NOMO-1 (cell line): Measurements from ENCODE around the gene PCSK6.

Experiments used
- DNase-seq, 2 experiments: peaks; one replicate each; lab custom pipeline; 2025; ENCODE audit not compliant: unreplicated experiment in 2 of 2; lab: John Stamatoyannopoulos, UW

The PCSK6 gene

DNA sequence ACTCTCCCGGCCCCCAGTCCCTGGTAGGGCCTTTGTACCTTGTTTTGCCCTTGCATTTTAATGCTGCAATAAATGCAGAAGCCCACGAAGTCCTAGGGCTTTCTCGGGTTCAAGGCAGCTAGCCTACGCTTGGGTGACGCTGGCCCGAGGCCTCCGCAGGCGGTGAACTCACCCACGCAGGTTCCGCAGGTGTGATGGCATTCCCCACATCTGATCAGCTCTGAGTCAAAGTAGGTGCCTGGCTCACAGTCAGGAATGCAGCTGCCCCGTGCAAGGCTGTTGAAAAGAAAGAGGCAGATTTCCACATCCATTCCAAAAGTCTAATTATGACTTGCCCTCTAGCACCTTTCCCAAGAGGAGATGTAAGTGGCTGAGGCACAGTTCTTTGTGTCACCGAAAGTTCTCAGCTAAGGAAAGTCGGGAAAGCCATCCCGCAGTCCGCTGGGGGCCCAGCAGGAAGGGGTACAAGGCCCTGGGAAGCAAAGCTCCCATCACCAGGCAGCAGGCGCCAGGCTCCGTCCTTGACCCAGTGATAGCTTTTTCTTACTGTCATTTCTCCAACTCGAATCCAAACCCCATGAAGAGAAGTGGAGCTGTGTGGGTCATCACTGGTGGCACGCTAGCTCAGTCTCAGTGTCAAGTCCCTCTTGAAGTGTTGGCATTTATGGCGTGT lies 171.2 kb downstream of the PCSK6 start:
- DNase-seq, result no peak

DNA sequence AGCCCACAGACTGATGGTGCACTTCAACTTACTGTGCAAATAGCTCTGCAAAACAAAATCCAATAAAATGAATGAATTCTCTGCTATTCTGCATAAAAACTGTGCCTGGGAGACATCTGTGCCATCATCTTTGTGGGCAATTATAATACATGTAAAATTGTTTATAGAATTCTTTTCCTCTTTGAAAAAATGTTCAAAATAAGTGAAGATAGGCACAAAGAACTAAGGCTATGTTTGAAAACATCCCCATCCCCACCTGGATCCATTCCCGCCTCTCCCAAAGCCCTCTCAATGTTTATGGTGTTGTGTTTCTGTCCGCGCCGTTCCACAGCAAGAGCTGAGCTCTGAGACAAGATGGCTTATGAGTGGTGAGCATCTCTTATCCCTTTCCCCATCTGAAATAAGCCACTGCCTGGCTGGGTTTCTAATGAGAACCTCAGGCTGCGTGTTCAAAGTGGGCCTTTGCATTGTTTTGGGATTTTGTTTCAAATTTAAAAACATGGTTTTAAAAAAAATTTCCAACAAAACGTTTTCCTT lies 172.1 kb downstream of the PCSK6 start:
- DNase-seq, result no peak

DNA sequence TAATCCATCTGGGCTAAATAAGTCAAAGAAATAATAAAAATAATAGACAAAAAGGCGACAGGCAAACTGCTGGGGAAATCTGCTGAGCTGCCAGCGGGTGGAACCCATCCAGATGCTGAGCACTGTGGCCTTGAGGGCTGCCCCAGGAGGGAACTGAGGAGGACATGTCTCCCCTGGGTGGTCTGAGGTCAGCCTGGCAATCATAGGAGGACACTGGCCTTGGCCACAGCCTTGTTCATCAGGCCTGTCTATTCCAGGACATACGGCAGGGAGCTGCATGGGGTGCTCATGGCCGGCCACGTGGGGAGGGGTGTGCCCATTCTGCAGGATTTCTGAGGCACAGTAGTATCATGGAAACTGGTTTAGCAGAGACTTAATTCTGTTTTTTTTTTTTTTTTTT lies 173.0 kb downstream of the PCSK6 start:
- no peak for DNase-seq

DNA sequence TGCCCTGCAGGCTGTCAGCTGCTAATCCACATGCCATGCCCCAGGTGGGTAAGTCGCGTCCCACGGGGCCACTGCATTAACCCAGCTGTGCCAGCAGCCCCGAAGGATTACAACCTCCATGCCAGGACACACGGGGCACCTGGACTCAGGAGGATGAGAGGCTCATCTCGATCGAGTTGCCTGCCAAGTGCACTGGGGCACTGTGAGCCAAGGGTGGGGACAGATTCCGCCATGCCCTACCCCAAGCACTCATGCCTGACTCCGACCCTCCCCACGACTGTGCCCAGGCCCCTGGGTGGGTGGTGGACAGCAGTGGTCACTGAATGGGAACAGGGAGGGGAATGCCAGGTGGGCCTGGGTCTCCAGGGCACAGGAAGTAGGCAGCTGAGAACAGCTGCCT lies 173.8 kb downstream of the PCSK6 start:
- no peak for DNase-seq

DNA sequence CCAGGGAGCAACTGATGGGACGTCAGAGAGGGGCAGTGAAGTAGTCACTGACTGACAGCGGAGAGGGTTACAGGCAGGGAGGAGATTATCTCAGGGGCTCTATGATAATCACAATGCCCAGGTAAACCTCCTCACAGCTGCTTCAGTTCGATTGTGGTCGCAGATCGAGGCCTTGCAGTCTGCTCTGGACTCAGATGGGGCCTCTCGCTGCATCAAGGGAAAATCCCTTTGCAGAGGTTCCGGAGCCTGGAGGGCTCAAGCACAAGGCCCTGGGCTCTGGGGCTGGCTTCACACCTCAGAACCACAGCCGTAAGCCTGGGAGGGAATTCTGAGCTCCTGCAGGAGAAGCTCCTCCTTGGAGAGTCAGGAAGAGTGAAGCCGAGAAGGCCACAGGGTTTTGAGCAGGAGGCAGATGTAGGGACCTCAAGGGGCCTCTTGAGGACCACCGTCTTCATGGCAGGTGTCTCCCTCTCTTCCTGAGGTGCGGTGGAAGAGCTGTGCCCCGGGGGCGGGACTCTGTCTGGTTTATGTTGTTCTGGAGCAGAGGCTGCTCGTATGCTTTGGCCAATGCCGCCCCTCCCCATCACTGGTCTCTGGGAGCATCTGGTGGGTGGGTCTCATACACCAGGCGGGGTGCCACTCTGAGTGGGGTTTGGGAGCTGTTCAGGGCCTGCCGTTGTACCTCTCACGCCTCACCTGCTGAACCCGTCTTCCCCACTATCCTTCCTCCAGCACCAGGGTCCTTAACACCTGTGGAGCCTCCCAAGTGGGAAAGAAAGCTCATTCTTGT lies 175.0 kb downstream of the PCSK6 start:
- no peak for DNase-seq

DNA sequence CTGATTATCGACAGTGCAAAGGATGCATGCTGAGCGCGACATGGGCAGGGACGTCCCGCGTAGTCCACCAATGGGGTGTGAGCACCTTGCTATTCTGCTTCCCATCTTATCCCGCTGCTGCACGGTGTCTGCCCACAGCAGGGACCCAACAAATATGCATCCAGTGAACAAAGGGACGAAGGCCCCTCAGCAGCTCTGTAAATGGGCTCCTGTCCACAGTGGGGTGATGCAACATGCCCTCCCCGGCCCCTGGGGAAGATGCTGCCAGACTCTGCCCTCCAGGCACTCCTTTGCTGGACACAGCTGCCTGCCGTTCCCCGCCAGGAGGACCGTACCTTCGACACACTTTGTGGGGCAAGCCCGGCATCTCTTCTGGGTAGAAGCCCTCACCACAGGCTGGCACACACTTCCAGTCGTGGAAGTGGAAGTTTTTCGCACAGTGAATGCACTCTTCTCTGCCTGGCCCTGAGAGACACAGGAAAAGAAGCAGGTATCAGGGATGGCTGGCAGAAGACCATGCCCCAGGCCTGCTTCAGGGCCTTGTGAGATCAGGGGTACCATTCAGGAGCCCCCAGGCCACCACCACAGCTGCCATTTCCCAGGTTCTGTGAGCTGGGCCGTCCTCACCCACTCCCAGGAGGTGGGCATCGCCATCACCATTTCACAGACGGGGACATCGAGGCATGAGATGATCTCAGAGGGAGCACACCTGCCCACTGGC lies 176.3 kb downstream of the PCSK6 start:
- no peak for DNase-seq

DNA sequence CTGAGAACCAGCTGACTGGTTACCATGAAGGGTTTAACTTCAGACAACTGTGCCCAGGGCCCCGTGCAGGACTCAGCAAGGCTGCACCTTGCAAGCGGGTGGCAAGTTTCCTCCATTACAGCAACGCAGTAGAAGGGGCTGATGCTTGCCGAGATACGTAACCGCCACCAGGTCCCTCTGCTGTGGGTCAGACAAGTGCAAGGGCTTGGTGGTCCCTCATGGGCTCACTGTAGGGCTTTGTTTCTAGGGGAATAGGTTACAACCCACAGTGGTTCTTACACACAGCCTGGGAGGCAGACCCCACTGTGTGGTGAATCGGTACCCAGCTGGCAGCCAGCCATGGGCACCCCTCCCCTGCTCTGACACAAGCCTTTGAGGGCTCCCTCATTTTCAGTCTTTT lies 179.0 kb downstream of the PCSK6 start:
- no peak for DNase-seq

DNA sequence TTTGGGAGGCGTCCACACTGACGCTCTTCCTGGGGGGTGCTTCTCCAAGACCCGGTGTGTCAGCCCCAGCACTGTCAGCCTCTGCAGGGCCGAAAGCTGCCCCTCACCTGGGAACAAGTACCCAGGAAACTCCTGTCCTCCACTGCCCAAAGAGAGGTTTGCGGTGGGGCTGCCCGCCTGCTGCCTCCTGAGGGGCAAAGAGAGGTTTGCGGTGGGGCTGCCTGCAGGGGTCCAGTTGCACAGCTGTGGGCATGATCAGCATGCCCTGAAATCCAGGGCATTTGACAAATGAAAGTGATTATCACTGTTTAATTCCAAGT lies 179.4 kb downstream of the PCSK6 start:
- no peak for DNase-seq

DNA sequence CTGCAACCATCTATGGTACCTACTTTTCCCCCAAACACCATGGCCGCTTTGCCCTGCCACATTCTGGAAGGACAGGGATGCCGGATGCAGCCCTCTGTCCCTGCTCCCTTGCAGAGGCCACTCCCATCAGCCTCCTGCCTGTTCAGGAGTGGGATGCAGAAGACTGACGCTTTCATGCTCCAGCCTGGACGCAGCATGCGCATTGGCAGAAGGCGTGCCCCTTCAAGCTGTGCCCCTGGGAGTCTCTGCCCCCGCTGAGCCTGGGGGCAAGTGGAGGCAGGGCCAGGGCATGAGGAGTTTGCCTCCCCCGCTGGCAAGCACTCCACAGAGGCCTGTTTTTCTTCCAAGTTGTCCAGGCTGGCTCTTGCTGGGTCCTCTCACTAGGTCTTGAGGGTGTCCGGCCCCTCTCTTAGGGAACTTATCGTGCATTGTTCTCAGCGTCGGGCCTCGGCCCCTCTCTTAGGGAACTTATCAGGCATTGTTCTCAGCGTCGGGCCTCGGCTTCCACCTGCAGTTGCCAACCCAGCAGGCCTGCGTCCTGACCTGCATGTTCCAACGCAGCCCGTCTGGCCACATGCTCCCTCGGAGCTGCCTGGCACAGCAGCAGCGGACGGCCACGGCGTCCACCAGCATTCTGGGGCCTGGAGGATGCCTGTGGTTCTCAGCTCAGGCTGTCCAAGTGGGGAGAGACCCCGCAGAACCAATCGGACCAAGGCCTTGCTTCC lies 179.9 kb downstream of the PCSK6 start:
- DNase-seq, result no peak

DNA sequence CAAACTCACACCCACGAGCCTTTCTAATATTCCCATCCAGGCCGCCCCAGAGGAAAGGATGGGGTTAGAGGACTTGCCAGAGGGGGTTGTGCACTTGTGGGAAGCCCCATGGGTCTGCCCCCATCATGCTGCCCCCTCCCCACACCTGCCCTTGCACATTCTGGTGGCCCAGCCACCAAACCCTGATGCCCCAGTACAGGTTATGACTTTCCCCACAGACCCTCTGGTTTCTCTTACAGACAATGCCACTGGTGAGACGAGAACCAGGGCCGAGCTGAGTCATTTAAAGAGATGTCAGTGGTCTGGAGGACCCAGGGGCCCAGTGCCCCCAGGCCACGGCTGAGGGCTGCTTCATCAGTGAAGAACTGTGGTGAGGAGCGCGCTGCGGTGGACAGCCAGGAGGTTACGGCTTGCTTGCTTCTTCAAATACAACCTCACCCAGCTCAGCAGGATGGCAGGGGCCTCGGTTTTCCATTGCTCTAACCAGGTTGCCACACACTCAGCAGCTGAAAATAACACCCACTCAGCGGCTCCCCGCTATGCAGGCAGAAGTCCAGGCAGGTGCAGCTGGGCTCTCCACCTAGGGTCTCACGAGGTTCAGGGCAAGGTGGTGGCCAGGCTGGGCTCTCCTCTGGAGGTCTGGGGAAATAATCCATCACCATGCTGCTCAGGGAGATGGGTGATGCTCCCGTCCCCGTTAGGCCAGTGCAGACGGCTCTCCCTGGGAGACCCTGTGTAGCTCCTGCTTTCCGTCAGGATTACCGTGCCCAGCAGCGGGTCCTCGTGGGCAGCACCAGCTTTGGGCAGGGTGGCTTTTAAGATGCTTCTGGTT lies 180.7 kb downstream of the PCSK6 start:
- DNase-seq, result no peak

DNA sequence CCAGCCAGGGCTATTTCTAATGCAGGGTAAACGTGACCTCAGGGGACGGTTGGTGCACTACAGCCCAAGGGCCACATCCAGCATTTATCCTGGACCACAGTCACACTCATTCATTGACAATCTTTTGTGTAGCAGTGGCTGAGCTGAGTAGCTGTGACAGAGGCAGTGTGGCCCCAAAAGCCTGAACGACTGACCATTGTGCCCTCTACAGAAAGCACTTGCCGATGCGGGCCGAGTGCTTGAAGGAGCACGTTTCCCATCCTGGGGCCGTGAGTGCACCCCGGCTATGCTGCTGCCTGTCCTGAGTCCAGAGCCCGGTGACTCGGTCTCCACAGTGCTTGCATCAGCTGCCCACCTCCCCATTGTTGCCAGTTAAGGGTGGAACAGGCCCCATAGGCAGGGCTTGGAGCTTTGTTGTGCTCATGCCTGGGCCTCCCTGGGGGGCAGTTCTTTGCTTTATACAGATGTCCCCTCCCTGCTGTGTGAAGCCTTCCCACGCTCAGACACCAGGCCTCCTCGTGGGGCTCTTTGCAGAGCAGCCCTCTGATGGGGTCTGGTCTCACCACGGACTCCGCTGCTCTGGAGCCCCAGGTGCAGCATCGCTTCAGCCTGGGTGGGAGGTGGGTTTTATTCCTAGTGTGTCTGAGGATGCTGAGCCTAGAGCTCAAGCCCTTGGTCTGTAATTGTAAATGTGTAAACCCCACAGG lies 181.5 kb downstream of the PCSK6 start:
- DNase-seq, result no peak

DNA sequence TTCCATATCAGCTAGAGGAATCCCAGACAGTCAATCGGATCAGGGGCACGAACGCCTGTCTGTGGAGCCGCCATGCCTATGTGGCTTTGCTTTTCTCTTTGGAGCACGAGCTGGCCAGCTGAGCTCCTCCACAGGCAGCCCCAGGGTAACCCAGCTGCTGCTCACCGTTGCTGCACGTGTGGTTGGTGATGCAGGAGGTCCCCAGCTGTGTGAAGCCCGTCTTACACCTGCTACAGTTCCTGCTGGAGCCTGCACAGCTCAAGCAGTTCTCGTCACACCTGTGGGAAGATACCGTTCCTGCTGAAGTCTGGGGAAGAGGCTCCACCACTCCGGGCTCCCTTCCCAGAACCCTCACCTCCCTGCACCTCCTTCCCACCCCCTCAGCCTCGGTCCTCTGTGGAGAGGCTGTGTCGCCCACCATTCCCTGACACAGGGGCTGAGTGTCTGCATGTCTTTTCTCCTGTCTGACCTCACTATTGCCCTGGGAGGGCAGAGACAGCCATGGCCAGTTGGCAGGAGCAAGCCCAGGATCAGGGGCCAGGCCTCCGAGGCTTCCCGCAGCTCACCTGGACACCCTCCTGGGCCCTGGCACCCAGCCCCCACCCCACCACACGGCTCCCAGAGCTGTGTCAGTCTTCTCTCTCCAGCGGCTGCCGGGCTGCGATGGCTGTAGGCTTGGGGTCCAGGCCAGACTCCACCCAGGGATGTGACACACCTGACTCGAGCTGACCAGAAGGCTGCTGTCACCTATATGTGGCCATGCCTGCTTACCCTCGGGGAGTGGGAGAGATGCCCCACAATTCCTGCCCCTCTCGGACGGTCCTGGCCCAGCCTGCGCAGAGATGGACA lies 182.2 kb downstream of the PCSK6 start:
- DNase-seq, result no peak

DNA sequence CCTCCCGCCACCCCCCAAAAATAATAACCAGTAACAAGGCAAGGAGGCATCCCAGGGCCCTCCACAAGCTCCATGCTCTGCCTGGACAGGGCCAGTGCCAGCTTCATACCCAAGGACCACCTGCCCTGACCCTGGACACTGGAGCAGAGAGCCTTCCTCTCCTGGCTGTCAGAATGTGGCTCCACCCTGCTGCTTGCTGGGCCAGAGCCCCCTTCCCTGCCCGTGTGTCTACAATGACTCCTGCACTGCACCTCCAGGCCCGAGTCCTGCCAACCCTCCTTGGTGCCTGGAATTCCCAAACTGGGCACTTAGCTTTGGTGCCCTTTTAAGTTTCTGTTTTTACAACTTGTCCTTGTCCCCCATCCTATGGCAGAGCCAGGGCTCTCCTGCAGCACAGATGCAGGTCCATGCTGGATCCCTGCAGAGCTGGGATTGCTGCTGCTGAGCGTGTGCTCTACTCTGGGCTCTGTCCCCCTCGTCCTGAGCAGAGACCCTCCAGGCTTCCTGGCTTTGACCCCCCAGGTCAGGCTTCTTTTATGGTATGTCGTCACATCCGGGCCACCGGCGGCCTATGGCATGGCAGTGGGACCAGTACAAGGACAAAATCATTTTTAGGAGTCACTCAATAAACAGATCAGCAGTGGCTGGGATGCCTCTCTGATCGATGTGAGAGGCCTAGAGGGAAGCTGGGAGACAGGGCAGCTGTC lies 183.0 kb downstream of the PCSK6 start:
- DNase-seq, result no peak

DNA sequence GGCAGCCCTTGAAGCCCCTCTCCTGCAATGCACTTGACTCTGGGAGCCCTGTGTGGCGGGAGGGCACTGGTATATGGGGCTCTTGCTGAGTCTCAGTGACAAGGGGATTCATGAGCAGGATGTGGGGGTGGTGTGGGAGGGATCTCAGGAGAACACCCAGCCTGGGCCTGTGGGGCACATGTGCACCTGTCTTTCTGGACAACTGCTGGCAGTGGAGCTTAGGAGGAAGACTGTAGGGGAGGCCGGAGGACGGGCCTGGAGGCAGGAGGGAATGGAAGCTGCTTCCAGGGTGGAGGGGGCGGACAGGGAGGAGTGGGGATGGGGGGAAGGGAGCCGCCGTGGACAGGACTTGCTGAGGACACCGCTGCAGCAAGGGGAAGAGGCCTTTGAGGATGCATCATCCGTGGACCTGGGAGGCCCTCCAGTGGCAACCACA lies 183.7 kb downstream of the PCSK6 start:
- DNase-seq, result no peak

DNA sequence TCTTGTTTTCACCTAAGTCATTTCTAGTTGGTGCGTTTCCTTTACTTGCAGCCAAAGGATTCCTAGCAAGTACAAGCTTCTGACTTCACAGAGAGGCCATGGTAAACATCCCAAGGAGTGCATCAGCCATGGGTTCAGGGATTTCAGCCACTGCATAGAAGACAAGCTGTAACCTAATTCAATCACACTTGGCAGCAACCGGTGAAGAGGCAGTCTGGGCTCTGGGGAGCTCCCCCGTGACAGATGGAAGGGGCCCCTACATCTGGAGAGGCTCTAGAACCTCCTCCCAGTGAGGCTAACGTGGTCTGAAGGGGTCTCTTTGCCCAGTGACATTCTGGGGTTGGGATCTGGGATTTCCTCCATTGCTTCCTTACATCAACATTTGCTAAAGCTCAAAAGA lies 186.1 kb downstream of the PCSK6 start:
- DNase-seq, result no peak

DNA sequence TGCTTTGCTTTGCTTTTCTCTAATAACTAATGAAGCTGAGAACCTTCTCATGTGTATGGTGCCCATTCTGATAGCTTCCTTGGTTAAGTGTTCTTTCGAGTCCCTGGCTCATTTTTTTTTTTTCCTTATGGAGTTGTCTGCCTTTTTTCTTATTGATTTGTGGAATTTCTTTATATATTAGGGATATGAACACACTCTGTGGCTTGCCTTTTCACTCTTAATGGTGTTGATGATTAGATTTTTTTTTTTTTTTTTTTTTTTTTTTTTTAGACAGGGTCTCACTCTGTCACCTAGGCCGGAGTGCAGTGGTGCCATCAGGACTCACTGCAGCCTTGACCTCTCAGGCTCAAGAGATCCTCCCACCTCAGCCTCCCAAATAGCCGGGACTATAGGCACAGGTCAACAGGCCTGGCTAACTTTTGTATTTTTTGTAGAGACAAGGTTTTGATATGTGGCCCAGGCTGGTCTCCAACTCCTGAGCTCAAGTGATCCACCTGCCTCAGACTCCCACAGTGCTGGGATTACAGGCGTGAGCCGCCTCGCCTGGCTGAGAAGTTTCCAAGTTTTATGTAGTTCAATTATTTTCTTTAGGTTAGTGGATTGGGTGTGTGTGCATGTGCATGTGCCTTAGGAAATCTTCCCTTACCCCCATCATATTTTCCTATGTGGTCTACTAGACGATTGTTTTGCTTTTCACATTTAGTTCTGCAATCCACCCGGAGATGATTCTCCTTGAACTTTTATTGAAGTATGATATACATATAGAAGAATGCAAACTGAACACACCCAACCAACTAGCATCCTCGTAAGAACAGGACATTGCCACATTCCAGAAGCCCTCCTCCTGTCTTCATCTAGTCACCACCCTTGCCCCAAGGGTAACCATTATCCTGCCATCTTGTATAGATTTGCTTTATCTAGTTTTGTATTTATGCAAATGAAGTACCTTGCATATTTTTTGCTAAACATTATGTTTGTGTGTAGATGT lies 192.8 kb downstream of the PCSK6 start:
- DNase-seq, result no peak

DNA sequence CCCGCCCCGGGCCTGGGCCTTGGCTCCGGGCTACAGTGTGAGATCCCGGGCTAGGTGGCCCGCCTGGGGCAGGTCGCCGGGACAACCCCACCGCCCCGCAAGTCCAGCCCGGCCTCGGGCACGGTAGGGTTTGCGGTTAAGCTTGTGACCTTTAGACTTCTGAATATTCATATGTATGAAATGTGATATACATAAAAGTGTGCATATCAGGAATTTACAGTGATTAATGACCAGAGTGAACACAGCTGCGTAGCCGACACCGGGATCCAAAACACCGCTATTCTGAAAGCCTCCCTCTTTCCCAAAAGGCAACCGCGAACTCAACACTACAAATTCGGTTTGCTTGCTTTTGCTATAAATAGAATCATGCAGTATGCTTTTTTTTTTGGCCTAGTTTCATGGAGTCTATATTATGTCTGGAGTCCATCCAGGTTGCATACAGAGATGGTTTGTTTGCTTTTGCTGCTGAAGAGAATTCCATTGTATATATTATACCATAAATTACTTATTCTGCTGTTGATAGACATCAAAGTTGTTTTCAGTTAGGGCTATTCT lies 193.8 kb downstream of the PCSK6 start:
- DNase-seq, result no peak
